Cardiac fibroblast (primary cell): ENCODE data around the gene CCDC112.

Source experiments
- DNase-seq, 2 donors: peaks; one replicate each; pipeline versions ENCODE4 v3.0.0 to v3.0.0-alpha.2; 2010; ENCODE audit warnings: low read depth in 2 of 2
- H3K4me3 ChIP-seq, 2 donors: replicated peaks in 1 of 2; 1 replicate in 1 of 2; 2 replicates in 1 of 2; pipeline ENCODE4 v1.5.1; 2011; ENCODE audit warnings: low read depth in 2 of 2, low read length in 2 of 2, mild to moderate bottlenecking in 2 of 2, moderate library complexity in 1 of 2
- CTCF ChIP-seq: IDR thresholded peaks from one replicate; pipeline ENCODE4 v1.5.1; 2011; ENCODE audit warnings: low read depth, mild to moderate bottlenecking, low read length, inconsistent platforms

The CCDC112 gene

DNA sequence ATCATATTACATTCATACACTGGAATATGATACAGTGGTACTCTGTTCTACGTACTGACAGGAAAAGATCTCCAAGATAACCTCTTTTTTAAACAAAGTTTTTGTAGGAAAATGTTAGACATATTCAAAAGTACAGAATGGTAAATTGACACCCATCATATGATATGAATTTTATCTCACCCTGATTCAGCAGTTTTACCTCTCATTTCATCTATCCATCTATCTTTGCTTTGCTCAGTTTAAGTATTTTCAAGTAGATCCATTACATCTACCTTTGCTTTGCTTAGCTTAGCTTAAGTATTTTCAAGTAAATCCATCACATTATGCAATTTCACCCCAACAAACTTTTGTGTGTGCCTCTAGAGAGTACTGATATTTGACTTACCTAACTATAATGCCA is 14.3 kb downstream of the CCDC112 start:
- DNase-seq, result no peak

DNA sequence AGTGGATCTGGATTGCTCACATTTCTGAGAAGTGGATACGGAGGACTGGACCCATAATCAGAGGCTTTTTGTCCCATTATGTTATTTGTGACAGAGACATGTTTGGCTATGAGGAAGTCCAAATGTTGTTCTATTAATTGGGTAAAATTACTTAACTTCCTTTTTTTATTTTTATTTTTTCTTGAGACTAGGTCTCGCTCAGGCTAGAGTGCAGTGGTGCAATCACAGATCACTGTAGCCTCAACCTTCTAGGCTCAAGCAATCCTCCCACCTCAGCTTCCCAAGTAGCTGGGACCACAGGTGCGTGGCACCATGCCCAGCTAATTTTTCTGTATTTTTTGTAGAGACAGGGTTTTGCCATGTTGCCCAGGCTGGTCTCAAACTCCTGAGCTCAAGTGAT is 21.9 kb downstream of the CCDC112 start:
- no peak overlapping the region for H3K4me3 ChIP-seq
- no peak for DNase-seq

More for the DNA sequence above, 14.3 kb downstream of the CCDC112 start:
- TF ChIP-seq CTCF, result no peak
- H3K4me3 ChIP-seq, result no peak overlapping the region

GRCh38 chr5:115272297-115272958 is 24.0 kb downstream of the CCDC112 start:
- TF ChIP-seq CTCF, result no peak
- DNase-seq, result no peak
- no peak overlapping the region for H3K4me3 ChIP-seq

More for the DNA sequence above, 21.9 kb downstream of the CCDC112 start:
- TF ChIP-seq CTCF, result no peak

DNA sequence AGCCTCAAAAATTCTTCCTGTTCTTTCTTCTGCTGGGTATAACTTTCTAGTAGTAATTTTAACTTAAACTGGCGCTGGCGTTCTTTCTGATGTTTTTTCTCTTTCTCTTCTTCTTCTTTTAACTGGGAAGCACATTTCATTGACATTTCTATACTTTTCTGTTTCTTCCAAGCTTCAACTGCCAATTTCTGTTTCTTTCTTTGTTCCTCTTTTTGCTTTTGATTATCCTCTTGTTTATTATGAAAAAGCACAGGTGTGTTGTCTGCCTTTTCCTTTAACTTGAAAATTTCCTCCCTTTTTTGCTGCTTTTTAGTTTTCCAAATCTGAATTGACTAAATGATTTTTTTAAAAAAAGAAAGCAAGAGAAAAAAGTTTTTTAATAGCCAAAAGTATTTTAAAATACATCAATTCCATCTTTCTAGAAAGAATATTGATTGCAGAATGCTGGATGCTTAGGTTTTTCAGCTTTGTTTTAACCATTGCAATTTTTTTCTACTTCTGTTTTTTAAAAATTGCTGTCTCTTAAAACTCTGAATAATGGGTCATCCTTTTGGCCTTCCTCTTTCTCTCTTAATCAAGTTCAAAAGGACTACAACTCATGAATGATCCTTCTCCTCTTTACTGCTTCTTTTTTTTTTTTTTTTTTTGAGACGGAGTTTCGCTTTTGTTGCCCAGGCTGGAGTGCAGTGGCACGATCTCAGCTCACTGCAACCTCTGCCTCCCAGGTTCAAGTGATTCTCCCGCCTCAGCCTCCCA is 25.0 kb downstream of the CCDC112 start:
- H3K4me3 ChIP-seq, result no peak overlapping the region
- no peak for TF ChIP-seq CTCF
- no peak for DNase-seq

DNA sequence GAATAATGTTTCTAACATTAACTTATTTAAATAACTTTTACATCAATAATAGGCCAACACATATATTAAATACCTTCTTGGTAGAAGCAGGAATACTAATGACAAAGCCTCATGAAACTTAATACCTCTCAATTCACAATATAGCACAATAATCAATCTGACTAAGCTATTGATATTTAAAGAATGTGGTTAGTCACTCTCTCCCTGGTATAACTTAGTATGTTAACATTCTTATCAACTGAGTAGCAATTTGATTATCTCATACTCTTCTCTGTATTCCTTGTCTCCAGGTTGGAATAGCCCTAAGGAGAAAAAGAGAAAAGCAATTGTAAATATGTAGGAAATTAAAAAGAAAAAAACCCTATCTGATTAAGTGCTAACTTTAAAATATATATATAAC is 28.8 kb downstream of the CCDC112 start:
- peak in 1 of 2 donors; percentile 28 for DNase-seq
- no peak overlapping the region for H3K4me3 ChIP-seq
- TF ChIP-seq CTCF, result no peak

DNA sequence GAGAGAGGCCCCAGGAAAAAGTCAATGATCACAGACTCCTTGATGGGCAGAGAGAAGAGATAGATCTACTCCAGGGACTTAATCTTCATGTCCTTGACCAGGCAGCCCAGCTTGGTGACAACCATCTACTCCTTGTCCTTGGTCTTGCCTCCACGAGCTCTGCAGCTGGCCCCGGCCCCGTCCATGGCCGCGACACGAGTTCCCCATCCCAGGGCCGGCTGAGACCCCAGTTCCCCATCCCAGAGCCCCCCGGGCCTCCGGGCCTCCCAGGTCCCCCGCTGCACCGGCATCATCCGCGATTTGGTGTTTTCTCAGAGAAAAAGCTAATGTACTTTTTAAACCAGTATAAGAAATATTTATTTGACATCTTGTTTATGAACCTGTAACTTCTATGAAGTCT is 31.2 kb downstream of the CCDC112 start:
- no peak for DNase-seq
- no peak for TF ChIP-seq CTCF
- no peak overlapping the region for H3K4me3 ChIP-seq
